Spleen (tissue), 11 donors: ENCODE results near the gene SMPD1. TPM values are rescaled to one million over a fixed set of nuclear protein-coding genes. Genes with fewer than 3 reads are reported as not detected.

Source experiments
- DNase-seq: peaks from one replicate; pipeline ENCODE4 v3.0.0-alpha.2; 2020
- H3K27ac ChIP-seq, 8 donors: fragments of 200-600 bp; sonication (generic) in 7 of 8; 1 replicate in 4 of 8; 2 replicates in 4 of 8; pipeline versions ENCODE4 v1.5.0 to v1.8.0; 2016 to 2021; ENCODE audit warnings: inconsistent platforms in 4 of 8, mild to moderate bottlenecking in 4 of 8, moderate library complexity in 1 of 8
- H3K27me3 ChIP-seq, 7 donors: fragments of 200-600 bp; sonication (generic) in 6 of 7; replicated peaks in 1 of 7; 1 replicate in 4 of 7; 2 replicates in 3 of 7; pipeline versions ENCODE4 v1.5.0 to v1.8.0; 2016 to 2021; ENCODE audit warnings: inconsistent platforms in 3 of 7, mild to moderate bottlenecking in 1 of 7
- H3K36me3 ChIP-seq, 6 donors: fragments of 200-600 bp; sonication (generic) in 5 of 6; 1 replicate in 4 of 6; 2 replicates in 2 of 6; pipeline versions ENCODE4 v1.5.0 to v1.8.0; 2016 to 2021; ENCODE audit warnings: inconsistent platforms in 2 of 6
- H3K4me1 ChIP-seq, 6 donors: fragments of 200-600 bp; sonication (generic) in 5 of 6; 1 replicate in 3 of 6; 2 replicates in 3 of 6; pipeline versions ENCODE4 v1.5.0 to v1.8.0; 2016 to 2021; ENCODE audit warnings: inconsistent platforms in 3 of 6
- H3K4me3 ChIP-seq, 8 donors: fragments of 200-600 bp; sonication (generic) in 7 of 8; 1 replicate in 4 of 8; 2 replicates in 4 of 8; pipeline versions ENCODE4 v1.5.0 to v1.8.0; 2016 to 2021; ENCODE audit warnings: inconsistent platforms in 4 of 8, mild to moderate bottlenecking in 4 of 8, moderate library complexity in 2 of 8
- H3K9me3 ChIP-seq, 8 donors: fragments of 200-600 bp; sonication (generic) in 7 of 8; 1 replicate in 4 of 8; 2 replicates in 4 of 8; pipeline versions ENCODE4 v1.5.0 to v1.8.0; 2016 to 2021; ENCODE audit warnings: inconsistent platforms in 4 of 8
- CTCF ChIP-seq, 11 experiments: fragments of 200-600 bp in 7 of 11; fragments of 450-650 bp in 4 of 11; sonication (generic) in 4 of 11; IDR thresholded peaks in 8 of 11; conservative IDR thresholded peaks in 3 of 11; 1 replicate in 7 of 11; 2 replicates in 4 of 11; pipeline versions ENCODE4 v1.4.0 to v1.8.0; 2016 to 2021; ENCODE audit warnings: antibody characterized with exemption in 11 of 11, inconsistent platforms in 4 of 11, mild to moderate bottlenecking in 1 of 11
- POLR2A ChIP-seq, 3 donors: fragments of 450-650 bp; IDR thresholded peaks; one replicate each; pipeline ENCODE4 v1.5.1; 2017; ENCODE audit warnings: antibody characterized with exemption in 3 of 3, mild to moderate bottlenecking in 1 of 3
- POLR2AphosphoS5 ChIP-seq, 3 donors: sonication (generic); formaldehyde crosslinking; IDR thresholded peaks; one replicate each; pipeline ENCODE4 v1.5.1; 2017; ENCODE audit warnings: antibody characterized with exemption in 3 of 3
- WGBS, 5 donors: extraction: QIAGEN DNeasy Blood & Tissue Kit in 3 of 5; methylation state at CpG; one replicate each; pipeline versions ENCODE4 v1.1.5 to v1.1.7; 2013 to 2018; 5-methylcytosine and 5-hydroxymethylcytosine counted together
- intact Hi-C: fragments of 100-400 bp; cut with DNase I; formaldehyde crosslinking; loops from one replicate; pipeline ENCODE4 v1.15.0; 2023; ENCODE audit warnings: low total_unique reads
- polyA plus RNA-seq, 3 donors: library from polyadenylated mRNA; stranded (reverse); fragments of 200-250 nt; gene quantifications; one replicate each; pipeline ENCODE4 v1.2.1, GENCODE V29; 2013
- total RNA-seq, 7 donors: library from RNA; depleted of rRNA in 3 of 7; stranded (reverse); fragments of >200 nt in 3 of 7; fragmentation: NEBNext Ultra II Directional in 4 of 7; extraction: Animal tissue kit (Norgen Biotek cat#: 25700) in 4 of 7; gene quantifications; one replicate each; pipeline versions ENCODE4 v1.1.0 to v1.2.1, GENCODE V29; 2016 to 2021
- donor health status: healthy with polysubstance abuse.
- donor health status: DM: no; HTN: no; CAD: no; lungs with moderate emphysema.
- donor health status: DM: no; HTN: no; CAD: no.
- donor health status: Bipolar disorder and iron deficiency.
- donor health status: healthy.
- donor health status: DM: no; HTN: no; CAD: no.
- donor health status: DM: yes; HTN: yes; CAD: no.

Gene SMPD1
- total and polyA plus RNA-seq, 10 donors: 21.9 to 33.8 (median 27.2) TPM

GRCh38 chr11:6427516-6427915 is 37.2 kb downstream of the SMPD1 start:
- no peaks in the 10 kb centered on the region for H3K9me3 ChIP-seq
- intact Hi-C loops: no loop called here
- no peak overlapping the region for H3K4me3 ChIP-seq
- H3K36me3 ChIP-seq: no peaks in the 10 kb centered on the region
- H3K27ac ChIP-seq: no peak overlapping the region
- no peak for DNase-seq
- no peaks in the 10 kb centered on the region for H3K27me3 ChIP-seq
- no peaks in the 10 kb centered on the region for H3K4me1 ChIP-seq
- TF ChIP-seq POLR2A (IDR thresholded peaks at IDR 0.05) (no peak), POLR2AphosphoS5 (IDR thresholded peaks at IDR 0.05) (no peak)

- no peak for DNase-seq
- no peaks in the 10 kb centered on the region for H3K9me3 ChIP-seq
- TF ChIP-seq POLR2A (IDR thresholded peaks at IDR 0.05): no peak
- no peak for TF ChIP-seq CTCF (IDR thresholded peaks at IDR 0.05 in 8 of 11, conservative IDR thresholded peaks at IDR 0.05 in 3 of 11)
- no peak for TF ChIP-seq POLR2AphosphoS5 (IDR thresholded peaks at IDR 0.05)
These were observed 41.6 kb downstream of the SMPD1 start for GRCh38 chr11:6431861-6432260.

GRCh38 chr11:6433998-6434660 is 43.9 kb downstream of the SMPD1 start:
- TF ChIP-seq POLR2AphosphoS5 (IDR thresholded peaks at IDR 0.05) (no peak), CTCF (IDR thresholded peaks at IDR 0.05 in 8 of 11, conservative IDR thresholded peaks at IDR 0.05 in 3 of 11) (no peak), POLR2A (IDR thresholded peaks at IDR 0.05) (no peak)
- no peaks in the 10 kb centered on the region for H3K27me3 ChIP-seq
- intact Hi-C loops: no loop called here
- H3K4me1 ChIP-seq: peaks cover 0 to 19% (median 9%) of the 10 kb centered on the region in 6 donors
- no peak overlapping the region for H3K4me3 ChIP-seq
- no peak overlapping the region for H3K27ac ChIP-seq
- H3K9me3 ChIP-seq: no peaks in the 10 kb centered on the region
- 62 to 78% (median 77%) methylated on average over 5 of the region's 5 CpGs for whole genome bisulfite sequencing, 5 donors
- no peaks in the 10 kb centered on the region for H3K36me3 ChIP-seq
- DNase-seq: no peak

More at GRCh38 chr11:6431861-6432260, 41.6 kb downstream of the SMPD1 start:
- H3K27ac ChIP-seq: no peak overlapping the region
- H3K27me3 ChIP-seq: no peaks in the 10 kb centered on the region
- no peaks in the 10 kb centered on the region for H3K36me3 ChIP-seq
- 84 to 97% (median 90%) methylated on average over 3 of the region's 3 CpGs for WGBS, 5 donors
- H3K4me1 ChIP-seq: no peaks in the 10 kb centered on the region
- intact Hi-C loops: no loop called here
- H3K4me3 ChIP-seq: no peak overlapping the region

- intact Hi-C loops: no loop called here
- Histone ChIP-seq H3K27me3 (no peaks in the 10 kb centered on the region), H3K36me3 (no peaks in the 10 kb centered on the region), H3K4me3 (no peak overlapping the region), H3K27ac (no peak overlapping the region), H3K4me1 (peaks cover 0 to 21% (median 9%) of the 10 kb centered on the region in 6 donors), H3K9me3 (no peaks in the 10 kb centered on the region)
- TF ChIP-seq CTCF (IDR thresholded peaks at IDR 0.05 in 8 of 11, conservative IDR thresholded peaks at IDR 0.05 in 3 of 11): no peak
- no peak for TF ChIP-seq POLR2AphosphoS5 (IDR thresholded peaks at IDR 0.05)
- no peak for TF ChIP-seq POLR2A (IDR thresholded peaks at IDR 0.05)
- DNase-seq: no peak
- 89 to 96% (median 93%) methylated on average over 12 of the region's 12 CpGs for WGBS, 5 donors
These were observed 47.1 kb downstream of the SMPD1 start for GRCh38 chr11:6437423-6437822.
